IMR-90 (cell line): ENCODE results near the gene ADAM30.
"Not testable (repeated sequence)": the region's sequence is repeated elsewhere in the genome, so short reads cannot be mapped to it uniquely, and the experiment has no call there.

Experiments used
- CTCF ChIP-seq: conservative IDR thresholded peaks from 2 replicates; pipeline ENCODE4 v1.5.1; 2012; ENCODE audit warnings: mild to moderate bottlenecking, low read depth, low read length, improper control_type of control experiment
- NFE2L2 ChIP-seq: fragments of 150-350 bp; IDR thresholded peaks from 2 replicates; pipeline ENCODE4 v1.6.1; 2016; ENCODE audit warnings: low read depth, mild to moderate bottlenecking, low read length
- POLR2A ChIP-seq: IDR thresholded peaks from 2 replicates; pipeline ENCODE4 v1.6.1; 2012; ENCODE audit warnings: mild to moderate bottlenecking, low read depth, low read length
- RCOR1 ChIP-seq: IDR thresholded peaks from 2 replicates; pipeline ENCODE4 v1.6.1; 2012; ENCODE audit warnings: mild to moderate bottlenecking, low read length, improper control_type of control experiment; ENCODE audit not compliant: insufficient replicate concordance
- RFX5 ChIP-seq: IDR thresholded peaks from 2 replicates; pipeline ENCODE4 v1.8.0; 2012; ENCODE audit warnings: low read depth, mild to moderate bottlenecking, low read length, moderate library complexity

GRCh38 chr1:119858556-119859214 lies 37.6 kb downstream of the ADAM30 start:
- not testable (repeated sequence) for TF ChIP-seq CTCF, RFX5, RCOR1, NFE2L2, POLR2A
